Liver (tissue), 3 donors: ENCODE data around the gene NFILZ.

Experiments used
- NR2F2 ChIP-seq: IDR thresholded peaks from 2 replicates; pipeline ENCODE4 v1.6.1; 2016; ENCODE audit warnings: antibody characterized with exemption
- SP1 ChIP-seq: IDR thresholded peaks from 2 replicates; pipeline ENCODE4 v1.6.1; 2018; ENCODE audit warnings: antibody characterized with exemption, mild to moderate bottlenecking
- TF ChIP-seq, protein P1 (sequence below): fragments of 150-350 bp; IDR thresholded peaks from 2 replicates; pipeline ENCODE4 v1.5.1; 2017; ENCODE audit warnings: improper control_type of control experiment, low read depth, low read length; ENCODE audit not compliant: missing input control
- TF ChIP-seq, protein P2 (sequence below): IDR thresholded peaks from 2 replicates; pipeline ENCODE4 v1.6.1; 2016; ENCODE audit warnings: antibody characterized with exemption, mild to moderate bottlenecking
- donor health status: healthy.
- donor health status: healthy.

- TF ChIP-seq, protein P1, sequence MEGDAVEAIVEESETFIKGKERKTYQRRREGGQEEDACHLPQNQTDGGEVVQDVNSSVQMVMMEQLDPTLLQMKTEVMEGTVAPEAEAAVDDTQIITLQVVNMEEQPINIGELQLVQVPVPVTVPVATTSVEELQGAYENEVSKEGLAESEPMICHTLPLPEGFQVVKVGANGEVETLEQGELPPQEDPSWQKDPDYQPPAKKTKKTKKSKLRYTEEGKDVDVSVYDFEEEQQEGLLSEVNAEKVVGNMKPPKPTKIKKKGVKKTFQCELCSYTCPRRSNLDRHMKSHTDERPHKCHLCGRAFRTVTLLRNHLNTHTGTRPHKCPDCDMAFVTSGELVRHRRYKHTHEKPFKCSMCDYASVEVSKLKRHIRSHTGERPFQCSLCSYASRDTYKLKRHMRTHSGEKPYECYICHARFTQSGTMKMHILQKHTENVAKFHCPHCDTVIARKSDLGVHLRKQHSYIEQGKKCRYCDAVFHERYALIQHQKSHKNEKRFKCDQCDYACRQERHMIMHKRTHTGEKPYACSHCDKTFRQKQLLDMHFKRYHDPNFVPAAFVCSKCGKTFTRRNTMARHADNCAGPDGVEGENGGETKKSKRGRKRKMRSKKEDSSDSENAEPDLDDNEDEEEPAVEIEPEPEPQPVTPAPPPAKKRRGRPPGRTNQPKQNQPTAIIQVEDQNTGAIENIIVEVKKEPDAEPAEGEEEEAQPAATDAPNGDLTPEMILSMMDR, result no peak
- TF ChIP-seq, protein P2, sequence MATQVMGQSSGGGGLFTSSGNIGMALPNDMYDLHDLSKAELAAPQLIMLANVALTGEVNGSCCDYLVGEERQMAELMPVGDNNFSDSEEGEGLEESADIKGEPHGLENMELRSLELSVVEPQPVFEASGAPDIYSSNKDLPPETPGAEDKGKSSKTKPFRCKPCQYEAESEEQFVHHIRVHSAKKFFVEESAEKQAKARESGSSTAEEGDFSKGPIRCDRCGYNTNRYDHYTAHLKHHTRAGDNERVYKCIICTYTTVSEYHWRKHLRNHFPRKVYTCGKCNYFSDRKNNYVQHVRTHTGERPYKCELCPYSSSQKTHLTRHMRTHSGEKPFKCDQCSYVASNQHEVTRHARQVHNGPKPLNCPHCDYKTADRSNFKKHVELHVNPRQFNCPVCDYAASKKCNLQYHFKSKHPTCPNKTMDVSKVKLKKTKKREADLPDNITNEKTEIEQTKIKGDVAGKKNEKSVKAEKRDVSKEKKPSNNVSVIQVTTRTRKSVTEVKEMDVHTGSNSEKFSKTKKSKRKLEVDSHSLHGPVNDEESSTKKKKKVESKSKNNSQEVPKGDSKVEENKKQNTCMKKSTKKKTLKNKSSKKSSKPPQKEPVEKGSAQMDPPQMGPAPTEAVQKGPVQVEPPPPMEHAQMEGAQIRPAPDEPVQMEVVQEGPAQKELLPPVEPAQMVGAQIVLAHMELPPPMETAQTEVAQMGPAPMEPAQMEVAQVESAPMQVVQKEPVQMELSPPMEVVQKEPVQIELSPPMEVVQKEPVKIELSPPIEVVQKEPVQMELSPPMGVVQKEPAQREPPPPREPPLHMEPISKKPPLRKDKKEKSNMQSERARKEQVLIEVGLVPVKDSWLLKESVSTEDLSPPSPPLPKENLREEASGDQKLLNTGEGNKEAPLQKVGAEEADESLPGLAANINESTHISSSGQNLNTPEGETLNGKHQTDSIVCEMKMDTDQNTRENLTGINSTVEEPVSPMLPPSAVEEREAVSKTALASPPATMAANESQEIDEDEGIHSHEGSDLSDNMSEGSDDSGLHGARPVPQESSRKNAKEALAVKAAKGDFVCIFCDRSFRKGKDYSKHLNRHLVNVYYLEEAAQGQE, result no peak
- TF ChIP-seq SP1 (no peak), NR2F2 (peak; percentile 58)
These were observed 9.5 kb downstream of the NFILZ start for GRCh38 chr19:8639821-8640401.
